ENCODE measurements around the gene CSH1.
"Not testable (repeated sequence)": the region's sequence is repeated elsewhere in the genome, so short reads cannot be mapped to it uniquely, and the experiment has no call there.

DNA sequence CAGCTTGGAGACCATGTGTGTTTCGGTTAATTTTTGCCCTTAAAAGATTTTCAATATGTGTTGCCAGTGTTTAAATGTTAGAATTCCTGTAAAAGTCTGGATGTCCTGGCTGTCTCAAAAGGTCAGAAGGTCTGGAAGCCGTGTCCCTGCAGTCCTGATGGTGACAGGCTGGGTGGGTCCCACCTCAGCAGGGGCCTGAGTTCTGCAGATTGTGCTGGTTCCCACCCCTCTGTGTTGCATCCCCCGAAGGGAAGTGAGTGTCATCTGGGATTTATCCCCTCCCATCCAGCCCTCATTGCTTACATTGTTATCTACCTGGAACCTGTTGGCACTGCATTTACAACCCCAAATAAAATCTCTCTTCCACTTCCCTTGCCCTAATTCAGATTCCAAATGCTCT is 2.4 kb downstream of the CSH1 start:
- TF ChIP-seq EZH2 (IDR thresholded peaks at IDR 0.05); POLR2AphosphoS5 (IDR thresholded peaks at IDR 0.05; ENCODE audit: borderline replicate concordance, low read depth, low read length); FOXP2 (optimal IDR thresholded peaks at IDR 0.05; ENCODE audit: control extremely low read depth, extremely low read length, insufficient read depth): not testable (repeated sequence)

All from SK-N-MC (cell line).